ENCODE data around the gene SORL1. TPM values are rescaled to one million over a fixed set of nuclear protein-coding genes. Genes with fewer than 3 reads are reported as not detected.

SORL1 gene
- total and polyA plus RNA-seq, 2 of the 13 experiments (the other 11 are each of a cell fraction or from before 2014, with no cell fraction given): 21.3 to 148 TPM

GRCh38 chr11:121451986-121452608 is at the start of gene SORL1 (continued):
- TF ChIP-seq HMGXB3 (CRISPR knock-in tag; IDR thresholded peaks at IDR 0.05; ENCODE audit: borderline replicate concordance) (no peak), ZNF556 (CRISPR knock-in tag; IDR thresholded peaks at IDR 0.05; ENCODE audit: borderline replicate concordance) (peak; percentile 78; the same call in 1 of the 2 replicates), ZNF17 (CRISPR knock-in tag; IDR thresholded peaks at IDR 0.05) (no peak), ZNF432 (CRISPR knock-in tag; IDR thresholded peaks at IDR 0.05; ENCODE audit: borderline replicate concordance) (peak; percentile 47; the same call in 1 of the 2 replicates), ZFP36L2 (CRISPR knock-in tag; IDR thresholded peaks at IDR 0.05) (no peak), TFE3 (CRISPR knock-in tag; IDR thresholded peaks at IDR 0.05) (no peak), ZNF496 (CRISPR knock-in tag; IDR thresholded peaks at IDR 0.05; ENCODE audit: insufficient replicate concordance) (no peak), HOXA7 (CRISPR knock-in tag; IDR thresholded peaks at IDR 0.05) (0 out of 2 replicates have a peak, but pooled peaks have one; percentile 53), RCOR2 (CRISPR knock-in tag; IDR thresholded peaks at IDR 0.05) (no peak), ZBTB25 (CRISPR knock-in tag; IDR thresholded peaks at IDR 0.05) (0 out of 2 replicates have a peak, but pooled peaks have one; percentile 59), FOXJ3 (CRISPR knock-in tag; IDR thresholded peaks at IDR 0.05; ENCODE audit: borderline replicate concordance) (no peak), ZNF878 (CRISPR knock-in tag; IDR thresholded peaks at IDR 0.05) (no peak), ZNF569 (CRISPR knock-in tag; IDR thresholded peaks at IDR 0.05; ENCODE audit: borderline replicate concordance) (no peak), ZSCAN31 (CRISPR knock-in tag; IDR thresholded peaks at IDR 0.05; ENCODE audit: low read depth) (peak; percentile 22; the same call in 1 of the 2 replicates), PITX1 (CRISPR knock-in tag; IDR thresholded peaks at IDR 0.05) (no peak), ZNF30 (CRISPR knock-in tag; IDR thresholded peaks at IDR 0.05) (no peak), ZNF879 (CRISPR knock-in tag; IDR thresholded peaks at IDR 0.05) (no peak), XBP1 (CRISPR knock-in tag; IDR thresholded peaks at IDR 0.05) (no peak), ZNF687 (CRISPR knock-in tag; IDR thresholded peaks at IDR 0.05) (peak; percentile 84)

All from HepG2 (cell line).